Measurements from ENCODE around the gene REEP2.
A peak's percentile ranks its signal among the peaks of the same experiment; 100 is the strongest.

The REEP2 gene

GRCh38 chr5:138448481-138449398 lies 9.9 kb downstream of the REEP2 start:
- DNase-seq (ENCODE audit: low read depth in 2 of 2), result no peak

GRCh38 chr5:138449501-138450239 lies 10.8 kb downstream of the REEP2 start:
- DNase-seq (ENCODE audit: low read depth in 2 of 2), result peak; percentile 67 to 79

- DNase-seq (ENCODE audit: low read depth in 2 of 2), result no peak
Measured at GRCh38 chr5:138450971-138451370, 12.1 kb downstream of the REEP2 start.

- DNase-seq (ENCODE audit: low read depth in 2 of 2), result no peak
Measured at GRCh38 chr5:138452720-138453119, 13.9 kb downstream of the REEP2 start.

GRCh38 chr5:138453590-138453989 lies 14.7 kb downstream of the REEP2 start:
- DNase-seq (ENCODE audit: low read depth in 2 of 2), result no peak

- DNase-seq (ENCODE audit: low read depth in 2 of 2), result no peak
Measured at GRCh38 chr5:138454121-138454520, 15.3 kb downstream of the REEP2 start.

- no peak for DNase-seq (ENCODE audit: low read depth in 2 of 2)
Measured at GRCh38 chr5:138455232-138455930, 16.5 kb downstream of the REEP2 start.

GRCh38 chr5:138457531-138458275 lies 18.8 kb downstream of the REEP2 start:
- no peak for DNase-seq (ENCODE audit: low read depth in 2 of 2)

GRCh38 chr5:138458384-138458783 lies 19.5 kb downstream of the REEP2 start:
- no peak for DNase-seq (ENCODE audit: low read depth in 2 of 2)

GRCh38 chr5:138458856-138459255 lies 20.0 kb downstream of the REEP2 start:
- DNase-seq (ENCODE audit: low read depth in 2 of 2), result no peak

- peak; percentile 80 to 84 for DNase-seq (ENCODE audit: low read depth in 2 of 2)
Measured at GRCh38 chr5:138459311-138459933, 20.6 kb downstream of the REEP2 start.

- DNase-seq (ENCODE audit: low read depth in 2 of 2), result no peak
Measured at GRCh38 chr5:138460032-138460693, 21.3 kb downstream of the REEP2 start.

- no peak for DNase-seq (ENCODE audit: low read depth in 2 of 2)
Measured at GRCh38 chr5:138461343-138462125, 22.7 kb downstream of the REEP2 start.

- DNase-seq (ENCODE audit: low read depth in 2 of 2), result no peak
Measured at GRCh38 chr5:138463419-138464007, 24.7 kb downstream of the REEP2 start.

GRCh38 chr5:138464008-138464387 lies 25.1 kb downstream of the REEP2 start:
- DNase-seq (ENCODE audit: low read depth in 2 of 2), result peak; percentile 86 to 89

GRCh38 chr5:138464388-138465260 lies 25.8 kb downstream of the REEP2 start:
- peak; percentile 94 to 97 for DNase-seq (ENCODE audit: low read depth in 2 of 2)

GRCh38 chr5:138465261-138466124 lies 26.6 kb downstream of the REEP2 start, which contains the start of gene EGR1:
EGR1 (plus strand) TSS chr5:138465479; CDS start chr5:138465762, 283 bp downstream.
- peak; percentile 92 to 95 for DNase-seq (ENCODE audit: low read depth in 2 of 2)
